SJCRH30 (cell line): ENCODE data around the gene RIOX2. TPM values are rescaled to one million over a fixed set of nuclear protein-coding genes. Genes with fewer than 3 reads are reported as not detected.

Source experiments
- DNase-seq, 2 experiments: peaks; one replicate each; pipeline ENCODE4 v3.0.0-alpha.2; 2015 to 2020
- H3K27ac ChIP-seq: fragments of 250-450 bp; sonication (Bioruptor Pico); 2 replicates; pipeline ENCODE4 v1.5.1; 2020; ENCODE audit warnings: mild to moderate bottlenecking, moderate library complexity
- H3K27me3 ChIP-seq: fragments of 250-450 bp; sonication (Bioruptor Pico); 2 replicates; pipeline ENCODE4 v1.5.1; 2020; ENCODE audit warnings: mild to moderate bottlenecking, moderate library complexity
- H3K36me3 ChIP-seq: fragments of 250-450 bp; sonication (Bioruptor Pico); 2 replicates; pipeline ENCODE4 v1.5.1; 2020; ENCODE audit warnings: mild to moderate bottlenecking, moderate library complexity
- H3K4me1 ChIP-seq: fragments of 250-450 bp; sonication (Bioruptor Pico); 2 replicates; pipeline ENCODE4 v1.5.1; 2020; ENCODE audit warnings: mild to moderate bottlenecking, moderate library complexity
- H3K4me3 ChIP-seq: fragments of 250-450 bp; sonication (Bioruptor Pico); 2 replicates; pipeline ENCODE4 v1.5.1; 2020; ENCODE audit warnings: mild to moderate bottlenecking, moderate library complexity
- H3K9me3 ChIP-seq: fragments of 250-450 bp; sonication (Bioruptor Pico); replicated peaks from 2 replicates; pipeline ENCODE4 v1.5.1; 2020; ENCODE audit warnings: mild to moderate bottlenecking, moderate library complexity
- total RNA-seq: library from RNA; depleted of rRNA; stranded (reverse); fragments of >200 nt; shearing (Covaris generic); gene quantifications from 2 replicates; pipeline ENCODE4 v1.2.3, GENCODE V29; 2014; rRNA removed

The RIOX2 gene
- total RNA-seq, 1 experiment from 2014 or later: 54.6 TPM

DNA sequence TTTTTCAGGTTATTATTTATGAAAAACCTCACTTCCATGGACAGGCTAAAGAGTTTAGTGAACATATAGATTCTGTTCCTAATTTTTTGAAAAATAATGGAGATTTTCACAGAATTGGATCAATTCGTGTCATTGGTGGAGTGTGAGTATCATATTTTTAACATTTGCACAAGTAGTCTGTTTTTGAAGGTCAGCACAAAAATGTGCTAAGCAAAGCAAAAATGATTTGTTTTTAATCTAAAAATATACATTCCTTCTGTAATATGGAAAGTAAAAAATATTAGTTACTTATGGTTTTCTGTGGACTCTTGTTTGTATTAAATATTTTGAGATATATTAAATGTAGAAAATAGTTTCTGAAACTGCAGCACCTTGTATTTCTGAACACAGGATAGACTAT is 79.4 kb downstream of the RIOX2 start:
- no peaks in the 10 kb centered on the region for H3K27me3 ChIP-seq
- no peaks in the 10 kb centered on the region for H3K36me3 ChIP-seq
- no peaks in the 10 kb centered on the region for H3K4me1 ChIP-seq
- no peak overlapping the region for H3K4me3 ChIP-seq
- no peaks in the 10 kb centered on the region for H3K9me3 ChIP-seq
- no peak for DNase-seq
- no peak overlapping the region for H3K27ac ChIP-seq

Other genes starting within 250 kb of the RIOX2 start
- 6.5 and 11.0 TPM in 2 replicates for gene ARL6, start 207.7 kb downstream of the RIOX2 start, total RNA-seq
- 19.3 and 21.9 TPM in 2 replicates for gene CRYBG3, start 150.4 kb downstream of the RIOX2 start, total RNA-seq
- gene GABRR3, start 62.9 kb upstream of the RIOX2 start, total RNA-seq: 0.03 TPM in 1 of 2 replicates, not detected in the other
- not detected in 2 replicates for gene OR5AC2, start 114.7 kb upstream of the RIOX2 start, total RNA-seq
- gene OR5H1, start 158.3 kb upstream of the RIOX2 start, total RNA-seq: not detected in 2 replicates
- not detected in 2 replicates for gene OR5H14, start 175.0 kb upstream of the RIOX2 start, total RNA-seq
- not detected in 2 replicates for gene OR5H15, start 194.3 kb upstream of the RIOX2 start, total RNA-seq